Central memory CD8-positive, alpha-beta T cell (primary cell): ENCODE data around the gene PEX16.

ENCODE experiments used
- ATAC-seq: fragments of 150-1000 bp; cut with Tn5 transposase; replicated peaks from 2 replicates; pipeline ENCODE4 v1.10.0; 2022; ENCODE audit warnings: mild to moderate bottlenecking, moderate FRiP score, moderate number of reproducible peaks; ENCODE audit not compliant: poor library complexity, severe bottlenecking; ENCODE audit errors: extremely low read depth
- DNase-seq, 2 donors: peaks; one replicate each; pipeline ENCODE4 v3.0.0; 2021; ENCODE audit warnings: low spot score in 2 of 2
- H3K27ac Mint-ChIP-seq: one replicate; pipeline ENCODE4 v1.8.0; 2022; ENCODE audit warnings: low read depth, mild to moderate bottlenecking, moderate library complexity, mixed read lengths
- H3K27me3 Mint-ChIP-seq: one replicate; pipeline ENCODE4 v1.8.0; 2022; ENCODE audit warnings: mixed read lengths
- H3K36me3 Mint-ChIP-seq: one replicate; pipeline ENCODE4 v1.8.0; 2022; ENCODE audit warnings: mild to moderate bottlenecking, moderate library complexity, mixed read lengths; ENCODE audit not compliant: insufficient read depth
- H3K4me1 Mint-ChIP-seq: one replicate; pipeline ENCODE4 v1.8.0; 2022; ENCODE audit warnings: mixed read lengths
- H3K4me3 Mint-ChIP-seq: one replicate; pipeline ENCODE4 v1.8.0; 2022; ENCODE audit warnings: mild to moderate bottlenecking, moderate library complexity, mixed read lengths
- H3K9me3 Mint-ChIP-seq: one replicate; pipeline ENCODE4 v1.8.0; 2022; ENCODE audit warnings: mixed read lengths

PEX16 gene

GRCh38 chr11:45869551-45869950 is 48.1 kb downstream of the PEX16 start:
- Mint-ChIP-seq H3K27ac (no peak overlapping the region), H3K4me3 (no peak overlapping the region), H3K9me3 (no peaks in the 10 kb centered on the region), H3K36me3 (peaks cover 63% of the 10 kb centered on the region), H3K4me1 (no peaks in the 10 kb centered on the region), H3K27me3 (no peaks in the 10 kb centered on the region)
- no peak for DNase-seq
- ATAC-seq = no peak

DNA sequence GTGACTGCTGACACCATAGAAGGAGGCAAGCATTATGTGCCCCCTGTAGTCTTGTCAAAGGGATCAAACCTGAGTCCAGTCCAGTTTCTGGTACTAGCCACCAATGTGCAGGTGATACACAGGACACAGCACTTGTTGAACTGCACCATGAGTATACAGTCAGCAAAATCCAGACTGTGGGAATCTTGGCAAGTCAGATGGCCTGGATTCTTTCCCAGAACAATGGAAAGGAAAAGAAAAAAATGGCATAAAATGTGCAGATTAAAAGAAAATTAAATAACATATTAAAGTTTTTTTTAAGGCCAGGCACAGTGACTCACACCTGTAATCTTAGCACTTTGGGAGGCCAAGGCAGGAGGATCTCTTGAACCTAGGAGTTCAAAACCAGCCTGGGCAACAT is 53.6 kb downstream of the PEX16 start:
- no peak for DNase-seq
- Mint-ChIP-seq H3K27me3 (no peaks in the 10 kb centered on the region), H3K4me1 (no peaks in the 10 kb centered on the region), H3K36me3 (peaks cover 61% of the 10 kb centered on the region), H3K9me3 (no peaks in the 10 kb centered on the region), H3K27ac (no peak overlapping the region), H3K4me3 (no peak overlapping the region)
- ATAC-seq = no peak

DNA sequence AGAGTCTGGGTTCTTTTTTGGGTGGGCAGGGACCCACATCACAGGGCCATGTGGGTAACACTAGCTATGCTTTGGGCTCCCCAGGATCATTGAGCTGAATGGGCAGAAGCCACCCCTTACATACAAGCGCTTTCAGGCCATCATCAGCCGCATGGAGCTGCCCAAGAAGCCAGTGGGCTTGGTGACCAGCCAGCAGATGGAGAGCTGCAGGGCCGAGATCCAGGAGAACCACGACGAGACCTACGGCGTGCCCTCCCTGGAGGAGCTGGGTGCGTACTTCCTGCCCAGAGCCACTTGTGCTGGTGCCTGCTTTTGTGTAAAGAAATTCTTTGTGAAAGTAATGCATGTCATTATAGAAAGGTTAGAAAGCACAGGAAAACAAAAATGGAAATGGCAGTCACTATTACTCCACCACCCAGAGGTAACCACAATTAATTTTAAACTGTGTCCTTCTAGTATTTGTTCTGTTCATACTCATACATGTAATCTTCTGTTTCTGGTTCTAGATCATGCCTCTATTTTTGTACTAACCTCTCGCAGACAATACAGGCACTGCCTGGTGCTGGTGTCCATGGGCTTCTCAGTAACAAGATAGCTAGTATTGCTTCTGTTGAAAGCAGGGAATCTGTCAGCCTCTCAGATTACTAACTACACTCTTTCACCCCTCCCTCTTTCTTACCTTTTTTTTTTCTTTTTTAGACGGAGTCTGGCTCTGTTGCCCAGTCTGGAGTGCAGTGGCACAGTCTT is 56.7 kb downstream of the PEX16 start:
- Mint-ChIP-seq H3K27me3 (no peaks in the 10 kb centered on the region), H3K36me3 (peaks cover 59% of the 10 kb centered on the region), H3K27ac (no peak overlapping the region), H3K4me1 (no peaks in the 10 kb centered on the region), H3K4me3 (no peak overlapping the region), H3K9me3 (no peaks in the 10 kb centered on the region)
- DNase-seq = no peak
- ATAC-seq = no peak

DNA sequence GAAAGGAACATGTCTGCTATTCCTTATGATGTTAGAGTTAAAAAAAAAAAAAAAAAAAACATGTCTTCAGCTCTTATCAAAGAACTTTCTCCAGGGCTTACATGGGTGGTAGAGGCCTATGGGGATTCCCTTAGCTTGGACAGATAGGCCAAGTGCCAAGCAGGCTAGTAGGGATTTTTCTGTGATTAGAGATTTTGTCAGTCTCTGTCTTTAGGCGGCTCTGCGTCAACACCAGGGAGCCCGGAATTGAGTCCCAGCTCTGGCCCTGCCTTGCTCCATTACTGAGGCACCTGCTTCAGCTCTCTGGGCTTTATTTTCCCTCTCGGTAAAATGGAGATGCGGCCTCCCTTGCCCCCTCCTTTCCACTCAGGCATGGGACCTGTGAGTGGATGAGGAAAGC is 57.3 kb downstream of the PEX16 start:
- ATAC-seq (no peak), DNase-seq (no peak)
- Mint-ChIP-seq H3K27me3 (no peaks in the 10 kb centered on the region), H3K27ac (no peak overlapping the region), H3K9me3 (no peaks in the 10 kb centered on the region), H3K4me3 (no peak overlapping the region), H3K4me1 (no peaks in the 10 kb centered on the region), H3K36me3 (peaks cover 58% of the 10 kb centered on the region)
